GM23338 (cell line): Measurements from ENCODE around the gene THBS2. TPM values are rescaled to one million over a fixed set of nuclear protein-coding genes. Genes with fewer than 3 reads are reported as not detected.

Experiments used
- CREB1 ChIP-seq: fragments of 250-450 bp; sonication (Bioruptor Pico); IDR thresholded peaks from 2 replicates; pipeline ENCODE4 v1.5.0; 2020; ENCODE audit warnings: low read depth, mild to moderate bottlenecking, moderate library complexity
- CTCF ChIP-seq, 2 experiments: fragments of 200-600 bp in 1 of 2; sonication (generic) in 1 of 2; conservative IDR thresholded peaks; 2 replicates each; pipeline versions ENCODE4 v1.5.1 to v1.6.1; 2016 to 2017; ENCODE audit warnings: antibody characterized with exemption in 2 of 2, low read depth in 2 of 2, mild to moderate bottlenecking in 2 of 2, moderate library complexity in 1 of 2
- ETS1 ChIP-seq: IDR thresholded peaks from 2 replicates; pipeline ENCODE4 v1.6.1; 2016; ENCODE audit warnings: antibody characterized with exemption
- EZH2 ChIP-seq: fragments of 200-600 bp; sonication (generic); IDR thresholded peaks from one replicate; pipeline ENCODE4 v1.8.0; 2017; ENCODE audit warnings: antibody characterized with exemption, mild to moderate bottlenecking, low read depth; ENCODE audit not compliant: unreplicated experiment
- EZH2phosphoT487 ChIP-seq: fragments of 200-600 bp; sonication (generic); IDR thresholded peaks from one replicate; pipeline ENCODE4 v1.8.1; 2018; ENCODE audit warnings: antibody characterized with exemption; ENCODE audit not compliant: unreplicated experiment
- JUNB ChIP-seq: IDR thresholded peaks from one replicate; pipeline ENCODE4 v1.6.1; 2016; ENCODE audit warnings: antibody characterized with exemption; ENCODE audit not compliant: unreplicated experiment
- NANOG ChIP-seq: IDR thresholded peaks from 2 replicates; pipeline ENCODE4 v1.6.1; 2016; ENCODE audit warnings: antibody characterized with exemption, borderline replicate concordance
- POLR2AphosphoS5 ChIP-seq: IDR thresholded peaks from 2 replicates; pipeline ENCODE4 v1.6.1; 2016; ENCODE audit warnings: antibody characterized with exemption, low read depth
- STAT1 ChIP-seq: IDR thresholded peaks from one replicate; pipeline ENCODE4 v1.6.1; 2016; ENCODE audit warnings: antibody characterized with exemption; ENCODE audit not compliant: unreplicated experiment
- ZNF114 ChIP-seq: fragments of 250-450 bp; sonication (Bioruptor Pico); IDR thresholded peaks from 2 replicates; pipeline ENCODE4 v1.5.0; 2020; ENCODE audit warnings: mild to moderate bottlenecking, moderate library complexity
- ZNF331 ChIP-seq: fragments of 250-450 bp; sonication (Bioruptor Pico); IDR thresholded peaks from 2 replicates; pipeline ENCODE4 v1.5.0; 2020; ENCODE audit warnings: low read depth, mild to moderate bottlenecking, moderate library complexity
- ZNF462 ChIP-seq: fragments of 250-450 bp; sonication (Bioruptor Pico); IDR thresholded peaks from 2 replicates; pipeline ENCODE4 v1.5.0; 2020; ENCODE audit warnings: mild to moderate bottlenecking, moderate library complexity
- polyA plus RNA-seq: library from polyadenylated mRNA; unstranded; fragments of >200 nt; fragmentation: Nextera tagmentation; extraction: Ambion mirVana; gene quantifications from 2 replicates; pipeline ENCODE4 v1.2.1, GENCODE V29; 2016
- total RNA-seq: library from RNA; depleted of rRNA; stranded (reverse); fragments of >200 nt; shearing (Covaris generic); gene quantifications from 2 replicates; pipeline ENCODE4 v1.2.3, GENCODE V29; 2014

THBS2 gene
- total and polyA plus RNA-seq, 2 experiments from 2014 or later, result 7.9 to 44.7 TPM

GRCh38 chr6:169236988-169237387 lies 16.7 kb downstream of the THBS2 start (continued):
- TF ChIP-seq ZNF462 (CRISPR knock-in tag) (no peak), EZH2 (no peak), JUNB (no peak), ETS1 (no peak), CREB1 (CRISPR knock-in tag) (no peak), NANOG (no peak), POLR2AphosphoS5 (no peak), ZNF331 (CRISPR knock-in tag) (no peak), EZH2phosphoT487 (no peak), ZNF114 (CRISPR knock-in tag) (no peak), STAT1 (no peak), CTCF (conservative IDR thresholded peaks at IDR 0.05; ENCODE audit: low read depth in 2 of 2) (no peak)
